GM12801 (cell line): Measurements from ENCODE around the gene SPEN.

ENCODE experiments used
- TF ChIP-seq, protein P1 (sequence below): IDR thresholded peaks from one replicate; pipeline ENCODE4 v1.5.1; 2011; ENCODE audit warnings: control low read depth; ENCODE audit not compliant: insufficient read length; ENCODE audit errors: extremely low read depth

Gene SPEN, protein sequence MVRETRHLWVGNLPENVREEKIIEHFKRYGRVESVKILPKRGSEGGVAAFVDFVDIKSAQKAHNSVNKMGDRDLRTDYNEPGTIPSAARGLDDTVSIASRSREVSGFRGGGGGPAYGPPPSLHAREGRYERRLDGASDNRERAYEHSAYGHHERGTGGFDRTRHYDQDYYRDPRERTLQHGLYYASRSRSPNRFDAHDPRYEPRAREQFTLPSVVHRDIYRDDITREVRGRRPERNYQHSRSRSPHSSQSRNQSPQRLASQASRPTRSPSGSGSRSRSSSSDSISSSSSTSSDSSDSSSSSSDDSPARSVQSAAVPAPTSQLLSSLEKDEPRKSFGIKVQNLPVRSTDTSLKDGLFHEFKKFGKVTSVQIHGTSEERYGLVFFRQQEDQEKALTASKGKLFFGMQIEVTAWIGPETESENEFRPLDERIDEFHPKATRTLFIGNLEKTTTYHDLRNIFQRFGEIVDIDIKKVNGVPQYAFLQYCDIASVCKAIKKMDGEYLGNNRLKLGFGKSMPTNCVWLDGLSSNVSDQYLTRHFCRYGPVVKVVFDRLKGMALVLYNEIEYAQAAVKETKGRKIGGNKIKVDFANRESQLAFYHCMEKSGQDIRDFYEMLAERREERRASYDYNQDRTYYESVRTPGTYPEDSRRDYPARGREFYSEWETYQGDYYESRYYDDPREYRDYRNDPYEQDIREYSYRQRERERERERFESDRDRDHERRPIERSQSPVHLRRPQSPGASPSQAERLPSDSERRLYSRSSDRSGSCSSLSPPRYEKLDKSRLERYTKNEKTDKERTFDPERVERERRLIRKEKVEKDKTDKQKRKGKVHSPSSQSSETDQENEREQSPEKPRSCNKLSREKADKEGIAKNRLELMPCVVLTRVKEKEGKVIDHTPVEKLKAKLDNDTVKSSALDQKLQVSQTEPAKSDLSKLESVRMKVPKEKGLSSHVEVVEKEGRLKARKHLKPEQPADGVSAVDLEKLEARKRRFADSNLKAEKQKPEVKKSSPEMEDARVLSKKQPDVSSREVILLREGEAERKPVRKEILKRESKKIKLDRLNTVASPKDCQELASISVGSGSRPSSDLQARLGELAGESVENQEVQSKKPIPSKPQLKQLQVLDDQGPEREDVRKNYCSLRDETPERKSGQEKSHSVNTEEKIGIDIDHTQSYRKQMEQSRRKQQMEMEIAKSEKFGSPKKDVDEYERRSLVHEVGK (N-terminal part only)

DNA sequence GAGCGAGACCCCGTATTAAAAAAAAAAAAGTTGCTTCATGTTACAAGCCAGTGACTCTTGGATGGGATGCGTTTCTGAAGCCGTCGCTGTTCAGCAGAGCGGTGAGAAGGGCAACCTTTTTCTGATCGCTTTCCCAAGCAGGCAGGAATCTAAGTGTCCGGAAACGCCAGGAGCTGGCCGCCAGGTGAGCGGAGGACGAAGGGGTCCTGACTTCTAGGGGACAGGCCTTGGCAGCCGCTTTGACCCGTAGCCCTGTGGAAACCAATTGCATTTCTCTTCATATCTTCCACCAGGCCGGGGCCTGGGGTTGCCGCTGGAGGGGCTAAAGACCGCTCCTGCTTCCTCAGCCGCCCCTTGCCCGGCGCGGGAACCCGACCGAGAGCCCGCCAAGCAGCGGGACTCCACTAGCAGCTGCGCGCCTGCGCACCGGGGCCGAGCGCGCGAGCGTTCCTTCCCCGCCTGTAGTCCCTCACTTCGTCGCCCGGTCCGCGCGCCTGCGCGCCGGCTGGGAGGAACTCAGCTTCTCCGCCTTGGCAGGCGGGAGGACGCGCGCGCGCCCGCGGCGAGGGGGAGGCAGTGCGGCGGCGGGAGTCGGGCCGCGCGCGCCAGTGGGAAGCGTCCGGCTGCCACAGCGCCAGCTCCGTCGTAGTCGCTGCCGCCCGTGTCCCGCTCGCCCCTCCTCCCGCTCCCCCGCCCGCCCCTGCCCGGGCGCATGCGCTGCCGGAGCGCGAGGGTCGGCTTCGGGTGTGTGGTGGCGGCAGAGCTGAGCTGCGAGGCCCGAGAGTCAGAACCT, at the start of gene SPEN:
Gene SPEN (plus strand): TSS at position 608 of the 793 bp plus-strand sequence. CDS start 361 bp downstream, outside the sequence.
- TF ChIP-seq, protein P1, sequence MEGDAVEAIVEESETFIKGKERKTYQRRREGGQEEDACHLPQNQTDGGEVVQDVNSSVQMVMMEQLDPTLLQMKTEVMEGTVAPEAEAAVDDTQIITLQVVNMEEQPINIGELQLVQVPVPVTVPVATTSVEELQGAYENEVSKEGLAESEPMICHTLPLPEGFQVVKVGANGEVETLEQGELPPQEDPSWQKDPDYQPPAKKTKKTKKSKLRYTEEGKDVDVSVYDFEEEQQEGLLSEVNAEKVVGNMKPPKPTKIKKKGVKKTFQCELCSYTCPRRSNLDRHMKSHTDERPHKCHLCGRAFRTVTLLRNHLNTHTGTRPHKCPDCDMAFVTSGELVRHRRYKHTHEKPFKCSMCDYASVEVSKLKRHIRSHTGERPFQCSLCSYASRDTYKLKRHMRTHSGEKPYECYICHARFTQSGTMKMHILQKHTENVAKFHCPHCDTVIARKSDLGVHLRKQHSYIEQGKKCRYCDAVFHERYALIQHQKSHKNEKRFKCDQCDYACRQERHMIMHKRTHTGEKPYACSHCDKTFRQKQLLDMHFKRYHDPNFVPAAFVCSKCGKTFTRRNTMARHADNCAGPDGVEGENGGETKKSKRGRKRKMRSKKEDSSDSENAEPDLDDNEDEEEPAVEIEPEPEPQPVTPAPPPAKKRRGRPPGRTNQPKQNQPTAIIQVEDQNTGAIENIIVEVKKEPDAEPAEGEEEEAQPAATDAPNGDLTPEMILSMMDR: no peak

DNA sequence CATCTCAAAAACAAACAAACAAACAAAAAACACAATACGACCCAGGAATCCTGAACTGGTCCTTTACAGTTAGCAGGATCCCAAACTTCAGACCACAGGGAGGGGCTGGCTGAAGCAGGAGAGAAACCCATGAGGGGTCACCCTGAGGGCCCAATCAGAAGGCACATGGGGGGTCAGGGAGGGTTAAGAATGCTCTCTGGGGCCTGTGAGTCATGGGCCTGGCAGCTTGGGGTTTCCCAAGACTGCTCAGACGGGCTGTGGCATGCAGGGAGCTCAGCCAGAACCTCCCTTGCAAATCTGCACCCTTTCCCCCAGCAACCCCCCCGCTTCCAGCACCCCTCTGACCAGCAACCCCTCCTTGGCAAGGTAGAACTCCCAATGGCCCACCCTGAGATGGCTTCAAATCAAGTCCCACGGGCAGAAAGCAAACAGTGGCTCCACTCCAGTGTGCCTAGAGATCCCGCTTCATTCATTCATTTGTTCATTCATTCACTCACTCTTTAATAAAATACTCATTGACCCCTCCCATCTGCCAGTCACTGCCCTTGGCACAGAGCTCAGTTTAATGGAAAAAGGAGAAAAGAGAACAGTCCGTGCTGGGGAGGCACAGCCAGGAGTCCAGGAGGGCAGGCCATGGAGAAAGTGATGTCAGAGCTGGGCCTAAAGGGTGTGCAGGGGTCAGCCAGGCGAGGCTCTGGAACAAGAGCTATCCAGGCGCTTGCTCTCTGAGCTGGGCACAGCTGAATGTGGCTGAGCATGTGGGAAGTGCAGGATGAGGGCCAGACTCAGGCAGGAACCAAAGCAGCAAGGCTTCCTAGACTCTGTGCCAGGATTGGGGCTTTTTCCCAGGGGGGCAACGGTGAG, 48.3 kb upstream of the SPEN start:
- TF ChIP-seq, protein P1: no peak

DNA sequence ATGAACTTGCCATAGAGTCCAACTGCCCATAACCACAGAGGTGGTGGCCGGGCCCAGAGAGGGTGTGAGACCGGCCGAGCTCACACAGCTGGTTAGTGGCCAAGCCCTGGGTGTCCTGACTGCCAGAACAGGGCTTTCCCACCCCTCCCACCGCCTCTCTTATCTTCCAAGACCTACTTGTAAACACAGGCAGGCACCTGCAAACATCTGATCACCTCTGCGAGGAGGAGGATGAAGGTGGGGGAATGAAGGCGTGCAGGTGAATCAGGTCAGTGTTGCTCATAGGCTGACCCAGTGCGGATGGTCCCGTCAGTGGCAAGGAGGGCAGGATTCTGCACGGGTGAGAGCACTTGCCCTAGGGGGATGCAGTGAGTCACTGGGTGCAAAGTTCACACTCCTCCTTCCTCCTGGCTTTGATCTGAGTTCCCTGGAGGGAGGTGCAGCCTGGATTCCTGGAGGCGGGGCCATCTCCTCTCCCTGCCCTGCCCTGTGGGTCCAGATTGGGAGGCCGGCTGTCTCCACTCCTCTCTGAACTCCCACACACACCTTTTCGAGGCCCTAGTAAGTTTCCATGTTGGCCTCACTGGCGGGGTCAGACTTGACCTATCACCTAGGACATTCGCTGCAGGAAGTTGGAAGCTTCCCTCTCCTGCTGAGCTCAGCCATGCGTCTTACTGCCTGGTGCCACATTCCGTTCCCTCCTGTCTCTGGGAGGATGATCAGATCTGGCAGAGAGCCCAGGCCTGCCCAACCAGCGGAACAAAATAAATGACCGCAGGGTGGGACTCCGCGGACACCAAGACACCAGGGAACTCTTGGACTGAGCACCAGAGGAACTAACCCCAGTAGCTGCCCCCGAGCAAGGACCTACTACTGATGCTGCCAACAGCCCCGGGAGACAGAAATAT, 47.3 kb upstream of the SPEN start:
- TF ChIP-seq, protein P1: no peak

DNA sequence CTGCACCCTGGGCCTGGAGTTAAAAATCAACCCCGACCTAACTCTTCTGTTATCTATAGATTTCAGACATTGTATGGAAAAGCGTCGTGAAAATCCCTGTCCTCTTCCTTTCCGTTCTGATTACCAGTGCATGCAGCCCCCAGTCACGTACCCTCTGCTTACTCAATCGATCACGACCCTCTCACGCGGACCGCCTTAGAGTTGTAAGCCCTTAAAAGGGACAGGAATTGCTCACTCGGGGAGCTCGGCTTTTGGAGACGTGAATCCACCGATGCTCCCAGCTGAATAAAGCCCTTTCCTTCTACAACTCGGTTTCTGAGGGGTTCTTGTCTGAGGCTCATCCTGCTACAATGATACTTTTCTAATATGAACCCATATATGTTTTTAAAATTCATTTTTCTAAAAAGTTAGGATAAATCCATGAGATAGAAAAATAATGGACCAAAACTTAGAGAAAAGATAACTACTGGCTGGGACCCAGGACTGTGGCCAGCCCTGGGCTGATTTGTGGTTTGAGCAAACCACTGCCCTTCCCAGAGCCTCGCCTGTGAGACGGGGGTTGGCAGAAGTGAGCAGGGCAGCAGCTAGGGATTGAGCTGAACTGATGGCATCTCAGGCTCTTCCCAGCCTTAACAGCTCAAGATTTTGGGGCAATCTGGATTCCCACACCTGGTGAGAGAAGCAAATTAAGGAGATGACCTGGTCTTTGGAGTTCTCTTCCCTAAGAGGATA, 45.1 kb upstream of the SPEN start:
- TF ChIP-seq, protein P1: no peak

DNA sequence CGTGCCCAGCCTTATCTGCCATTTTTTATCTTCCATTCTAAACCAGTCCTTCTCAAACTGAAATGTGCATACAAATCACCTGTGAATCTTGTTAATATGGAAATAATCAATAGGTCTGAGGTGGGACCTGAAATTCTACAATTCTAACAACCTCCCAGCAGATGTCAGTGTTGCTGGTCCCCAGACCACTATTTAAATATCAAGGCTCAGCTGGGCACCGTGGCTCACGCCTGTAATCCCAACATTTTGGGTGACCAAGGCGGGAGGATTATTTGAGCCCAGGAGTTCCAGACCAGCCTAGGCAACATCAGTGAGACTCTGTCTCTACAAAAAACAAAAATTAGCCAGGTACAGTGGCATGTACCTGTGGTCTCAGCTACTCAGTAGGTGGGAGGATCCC, 44.1 kb upstream of the SPEN start:
- TF ChIP-seq, protein P1: no peak
